Fibroblast of skin of right biceps (primary cell): ENCODE results near the gene RXRA.

Source experiments
- DNase-seq: peaks from one replicate; pipeline ENCODE4 v3.0.0-alpha.2; 2013

Gene RXRA

DNA sequence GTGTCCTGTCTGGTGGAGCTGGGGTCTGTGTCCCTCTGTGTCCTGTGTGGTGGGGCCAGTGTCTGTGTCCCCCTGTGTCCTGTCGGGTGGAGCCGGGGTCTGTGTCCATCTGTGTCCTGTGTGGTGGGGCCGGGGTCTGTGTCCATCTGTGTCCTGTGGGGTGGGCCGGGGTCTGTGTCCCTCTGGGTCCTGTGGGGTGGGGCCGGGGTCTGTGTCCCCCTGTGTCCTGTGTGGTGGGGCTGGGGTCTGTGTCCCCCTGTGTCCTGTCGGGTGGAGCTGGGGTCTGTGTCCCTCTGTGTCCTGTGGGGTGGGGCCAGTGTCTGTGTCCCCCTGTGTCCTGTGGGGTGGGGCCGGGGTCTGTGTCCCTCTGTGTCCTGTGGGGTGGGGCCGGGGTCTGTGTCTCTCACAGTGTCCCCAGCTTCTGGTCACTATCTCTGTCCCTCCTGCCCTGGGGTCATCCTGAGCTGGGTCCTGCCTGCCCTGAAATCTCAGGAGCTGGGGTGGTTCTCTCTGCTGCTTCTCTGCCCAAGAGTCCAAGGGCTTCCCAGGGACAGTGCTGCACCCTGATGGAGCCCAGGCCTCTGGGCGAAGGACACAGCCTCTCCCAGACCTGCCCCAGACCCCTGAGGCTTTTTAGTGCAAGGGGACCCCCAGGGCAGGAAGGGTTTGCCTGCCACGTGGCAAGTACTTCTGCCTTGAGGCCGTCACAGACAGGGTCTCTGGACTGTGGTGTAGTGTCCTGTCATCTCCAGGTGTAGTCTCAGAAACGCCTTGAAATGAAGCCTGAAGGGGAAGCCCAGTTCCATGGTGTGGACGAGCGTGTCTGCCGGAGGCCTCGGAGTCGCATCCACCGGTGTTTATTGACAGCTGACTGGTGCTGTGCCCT is 131.3 kb downstream of the RXRA start:
- no peak for DNase-seq

DNA sequence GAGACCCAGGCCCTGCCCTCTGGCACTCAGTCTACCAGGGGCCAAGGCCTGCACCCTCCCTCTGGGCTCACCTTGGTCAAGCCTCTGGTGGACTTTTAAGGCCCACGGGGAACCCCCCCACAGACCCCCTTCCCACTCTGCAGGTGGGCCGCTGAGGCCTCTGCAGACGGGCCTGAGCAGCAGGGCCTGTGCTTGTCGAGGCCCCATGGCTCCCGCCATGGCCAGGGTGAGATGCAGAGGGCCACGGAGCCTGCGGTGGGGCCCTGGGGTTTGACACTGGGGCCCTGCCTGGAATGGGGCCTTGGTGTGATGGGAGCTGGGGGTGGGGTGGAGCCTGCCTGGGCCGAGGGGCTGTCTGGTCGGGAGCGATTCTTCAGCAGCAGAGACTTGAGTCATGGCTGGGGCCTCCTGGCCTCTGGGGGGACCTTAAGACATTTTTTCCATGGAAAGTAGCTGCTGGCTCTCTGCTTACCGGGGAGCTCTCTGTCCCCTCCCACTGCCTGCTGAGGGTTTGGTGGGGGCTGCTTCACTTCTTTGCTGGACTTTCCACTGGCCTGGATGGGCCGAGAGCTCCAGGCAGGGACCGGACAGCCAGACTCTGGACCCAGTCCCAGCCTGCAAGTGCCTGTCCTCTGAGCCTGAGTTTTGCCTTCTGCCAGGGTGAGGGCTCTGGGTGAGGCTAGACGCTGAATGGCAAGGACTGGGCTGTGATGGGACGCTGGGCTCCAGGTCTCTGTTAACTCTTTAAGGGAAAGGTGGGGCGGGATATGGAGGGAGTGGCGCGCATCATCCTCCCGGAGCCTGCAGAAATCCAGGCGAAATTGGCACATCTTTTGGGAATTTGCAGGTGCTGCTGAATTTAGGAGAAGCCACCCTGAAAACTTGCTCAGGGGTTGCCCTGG is 132.2 kb downstream of the RXRA start:
- DNase-seq = peak; percentile 86

DNA sequence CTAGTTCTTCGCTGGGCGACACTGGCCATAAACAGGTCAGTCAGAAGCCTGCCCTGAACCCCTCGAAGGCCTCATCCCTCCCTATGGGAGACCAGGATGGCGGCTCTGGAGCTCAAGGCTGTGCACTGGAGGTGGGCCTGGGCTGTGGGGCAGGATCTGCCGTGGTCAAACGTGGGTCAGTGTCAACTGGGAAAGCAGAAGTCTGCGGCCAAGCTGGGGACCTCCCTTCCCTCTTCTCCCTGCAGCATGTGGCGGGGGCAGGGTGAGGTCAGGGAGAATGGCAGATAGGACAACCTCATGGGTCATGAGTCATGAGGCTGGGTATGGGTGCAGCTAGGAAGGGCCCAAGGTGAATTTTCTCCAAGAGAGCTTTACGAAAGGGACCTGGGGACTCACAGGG is 132.9 kb downstream of the RXRA start:
- no peak for DNase-seq

DNA sequence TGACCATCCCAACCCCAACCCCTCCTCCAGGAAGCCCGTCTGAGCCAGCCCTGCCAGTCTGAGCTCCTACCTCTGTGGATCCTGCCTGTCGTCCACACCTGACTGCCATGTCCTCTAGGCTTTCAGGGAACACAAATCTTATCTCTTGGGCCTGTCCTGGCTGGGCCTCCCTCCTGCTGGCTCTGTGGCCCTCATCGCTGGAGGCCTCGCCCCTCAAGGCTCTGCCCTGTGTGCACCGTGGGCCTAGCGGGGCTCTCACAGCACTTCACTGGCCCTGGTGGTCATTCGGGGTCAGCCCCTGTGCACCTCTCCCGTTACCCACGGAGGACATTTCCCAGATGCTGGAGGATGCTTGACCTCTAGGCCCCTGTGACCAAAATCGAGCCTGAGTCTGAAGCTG is 133.3 kb downstream of the RXRA start:
- no peak for DNase-seq

DNA sequence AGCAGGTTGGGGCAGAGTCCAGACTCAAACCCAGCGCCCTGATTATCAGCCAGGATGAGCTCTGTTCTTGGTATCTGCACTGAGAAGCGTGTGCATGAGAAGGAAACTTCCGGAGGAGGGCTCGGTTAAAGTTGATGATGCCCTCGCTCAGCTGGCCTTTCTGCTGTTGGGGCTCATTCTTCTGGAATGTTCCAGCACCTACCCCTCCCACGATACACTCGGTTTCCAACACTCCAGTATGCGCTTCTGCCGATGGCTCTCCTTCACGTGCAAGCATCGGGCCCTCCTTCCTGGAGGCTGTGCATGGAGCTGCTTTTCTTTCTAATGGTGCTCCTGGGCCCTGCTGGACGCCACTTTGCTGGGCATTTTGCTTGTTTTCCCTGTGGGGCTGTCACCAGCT is 134.0 kb downstream of the RXRA start:
- DNase-seq = no peak

DNA sequence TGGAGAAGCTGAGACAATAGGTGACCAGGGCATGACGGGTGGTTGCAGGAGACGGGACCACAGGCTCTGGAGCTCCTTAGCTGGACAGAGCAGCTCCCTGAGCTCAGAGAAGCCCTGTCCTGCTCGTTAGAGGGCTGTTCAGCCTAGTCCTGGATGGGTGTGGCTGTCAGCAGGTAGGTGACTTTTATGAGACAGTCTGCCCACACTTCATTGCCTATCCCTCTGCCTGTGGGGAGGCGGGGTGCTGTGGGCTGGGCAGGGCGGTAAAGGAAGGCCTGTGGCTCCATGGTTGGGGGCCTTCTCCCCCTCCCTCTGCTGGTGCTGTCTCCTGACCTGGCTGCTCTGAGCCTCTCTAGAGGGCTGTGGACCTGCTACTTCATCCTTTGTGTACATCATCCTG is 134.6 kb downstream of the RXRA start:
- DNase-seq = no peak

DNA sequence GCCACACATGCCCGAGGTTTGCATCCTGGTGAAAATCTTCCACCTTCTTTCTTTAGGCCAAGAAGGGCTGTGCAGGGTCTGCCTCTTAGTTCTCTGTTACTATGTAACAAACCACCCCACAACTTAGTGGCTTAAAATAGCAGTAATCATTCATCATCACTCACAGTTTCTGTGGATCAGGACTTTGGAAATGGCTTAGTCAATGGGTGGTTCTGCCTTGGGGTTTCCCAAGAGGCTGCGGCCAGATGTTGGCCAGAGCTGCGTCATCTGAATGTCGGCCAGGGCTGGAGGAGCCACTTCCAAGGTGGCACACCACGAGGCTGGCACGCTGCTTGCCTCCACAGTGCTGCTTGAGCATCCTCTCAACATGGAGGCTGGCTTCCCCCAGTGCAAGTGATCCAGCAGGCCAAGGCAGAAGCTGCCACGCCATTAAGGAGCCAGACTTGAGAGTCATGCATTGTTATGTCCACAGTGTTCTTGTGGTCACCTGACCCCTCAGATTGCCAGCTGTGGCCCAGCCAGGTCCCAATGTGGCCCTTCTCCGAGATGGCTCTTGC is 135.2 kb downstream of the RXRA start:
- DNase-seq = no peak

DNA sequence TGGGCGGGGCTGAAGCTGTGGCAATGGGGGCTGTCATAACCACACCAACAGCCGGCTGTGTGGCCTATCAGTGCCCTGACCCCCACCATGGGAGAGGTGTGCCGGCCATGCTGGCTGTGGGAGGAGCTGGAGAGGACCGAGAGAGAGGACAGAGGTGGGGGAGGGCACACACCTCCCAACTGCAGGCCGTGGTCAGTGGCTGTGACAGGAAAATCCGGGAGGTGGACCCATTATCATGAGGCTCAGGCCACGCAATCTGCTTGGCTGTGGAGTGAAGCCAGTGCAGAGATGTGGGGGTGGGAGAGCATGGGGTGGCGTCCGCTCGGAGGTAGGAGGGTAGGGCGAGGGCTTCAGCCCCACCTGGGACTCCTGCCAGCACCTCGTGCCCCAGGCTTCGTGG is 136.1 kb downstream of the RXRA start:
- DNase-seq = no peak

DNA sequence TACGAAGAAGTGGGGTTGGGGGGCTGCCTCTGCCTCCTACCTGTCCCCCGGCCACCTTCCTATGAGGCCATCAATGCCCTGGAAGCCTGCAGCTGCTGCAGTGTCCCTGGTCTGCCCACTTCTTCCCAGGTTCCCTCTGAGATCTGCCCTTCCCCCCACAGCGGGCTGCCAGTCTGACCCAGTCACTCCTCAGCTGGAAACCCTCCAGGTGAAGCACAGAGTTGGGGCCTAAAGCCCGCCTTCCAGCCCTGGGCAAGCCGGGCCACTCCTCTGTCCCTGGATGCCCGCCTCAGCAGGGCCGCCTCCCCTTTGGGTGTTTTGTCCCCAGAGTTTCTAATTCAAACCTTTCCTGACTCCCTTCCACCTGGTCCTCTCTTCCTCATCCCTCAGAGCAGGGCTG is 137.0 kb downstream of the RXRA start:
- no peak for DNase-seq

DNA sequence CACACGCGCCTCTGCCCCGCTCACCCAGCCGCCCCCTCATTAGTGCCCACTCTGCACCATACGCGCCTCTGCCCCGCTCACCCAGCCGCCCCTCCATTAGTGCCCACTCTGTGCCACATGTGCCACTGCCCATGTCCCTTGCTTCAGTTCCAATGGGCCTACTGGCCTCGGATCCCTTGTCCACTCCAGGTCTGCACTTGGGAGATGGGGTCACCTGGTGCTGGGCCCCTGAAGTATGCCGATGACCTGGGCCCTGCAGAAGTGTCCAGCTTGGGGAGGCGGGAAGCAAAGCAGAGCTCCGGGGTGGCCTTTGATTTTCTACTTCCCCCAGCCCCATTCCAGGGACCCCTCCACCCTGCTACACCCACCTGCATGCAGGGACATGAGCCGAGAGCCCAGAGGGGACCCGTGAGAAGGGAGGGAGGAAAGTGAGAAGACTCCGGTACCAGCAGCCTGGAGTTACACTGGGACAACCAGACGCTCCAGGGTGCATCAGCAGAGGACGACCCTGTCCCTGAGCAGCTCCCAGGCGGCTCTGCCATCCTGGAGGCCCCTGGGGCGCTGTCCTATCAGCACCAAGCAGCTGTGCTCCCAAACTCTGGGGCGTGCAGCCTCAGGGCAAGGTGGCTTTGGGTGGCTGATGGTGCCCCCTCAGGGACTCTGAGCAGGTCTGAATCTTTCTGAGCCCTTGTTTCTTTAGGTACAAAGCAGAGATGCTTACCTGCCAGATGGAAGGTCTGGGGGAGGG is 140.8 kb downstream of the RXRA start:
- DNase-seq = no peak

DNA sequence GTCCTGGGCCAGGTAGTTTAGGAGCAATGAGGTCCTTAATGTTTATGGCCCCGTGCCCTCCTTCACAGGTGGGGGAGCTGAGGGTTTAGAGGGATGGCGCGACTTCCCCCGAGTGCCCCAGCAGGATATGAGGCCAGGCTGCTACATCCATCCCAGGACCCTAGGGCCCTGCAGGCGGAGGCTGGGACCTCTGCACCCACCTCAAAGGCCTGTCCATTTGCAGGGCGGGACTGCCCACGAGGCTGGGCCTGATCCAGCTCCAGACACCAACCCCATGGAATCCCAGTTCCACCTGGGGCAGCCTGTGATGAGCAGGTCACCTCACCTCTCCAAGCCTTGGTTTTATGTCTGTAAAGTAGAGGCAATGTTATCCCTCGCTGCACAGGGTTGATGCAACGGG is 142.1 kb downstream of the RXRA start:
- DNase-seq = no peak

DNA sequence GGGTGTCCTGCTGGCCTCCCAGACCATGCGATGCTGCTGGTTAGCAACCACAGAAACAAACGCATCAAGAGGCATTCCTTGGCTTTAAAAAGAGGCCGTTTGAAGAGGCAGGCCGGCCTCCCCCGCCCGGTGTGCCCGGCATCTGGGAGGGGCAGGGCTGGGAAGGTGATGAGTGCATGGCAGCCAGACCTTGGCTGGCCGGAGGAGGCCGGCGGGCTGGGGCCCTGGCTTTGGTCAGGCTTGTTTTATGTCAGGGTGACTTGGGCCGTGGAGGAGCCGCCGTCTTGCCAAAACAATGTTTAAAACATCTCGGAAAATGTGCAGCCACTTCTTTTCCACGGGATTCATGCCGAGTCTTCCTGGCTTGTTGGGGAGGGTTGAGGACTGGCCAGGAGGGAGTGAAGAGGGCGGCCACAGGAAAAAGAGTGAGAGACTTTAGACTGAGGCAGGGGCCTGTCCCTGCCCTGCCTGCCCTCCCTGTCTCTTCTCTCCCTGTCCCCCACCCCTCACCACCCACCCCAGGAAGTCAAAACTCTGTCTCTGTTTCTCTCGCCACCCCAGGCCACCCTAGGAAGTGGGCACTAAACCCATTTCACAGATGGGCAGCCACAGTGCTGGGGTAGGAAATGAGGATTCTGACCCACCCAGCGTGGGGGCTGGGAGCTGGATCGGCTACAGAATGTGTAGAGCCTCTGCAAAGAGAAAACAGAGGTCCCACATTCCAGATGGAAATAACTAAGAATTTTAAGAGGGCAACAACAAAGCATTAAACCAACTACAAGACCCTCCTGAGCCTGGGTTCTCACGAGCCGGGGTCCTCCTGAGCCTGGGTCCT is 143.0 kb downstream of the RXRA start:
- DNase-seq = no peak

DNA sequence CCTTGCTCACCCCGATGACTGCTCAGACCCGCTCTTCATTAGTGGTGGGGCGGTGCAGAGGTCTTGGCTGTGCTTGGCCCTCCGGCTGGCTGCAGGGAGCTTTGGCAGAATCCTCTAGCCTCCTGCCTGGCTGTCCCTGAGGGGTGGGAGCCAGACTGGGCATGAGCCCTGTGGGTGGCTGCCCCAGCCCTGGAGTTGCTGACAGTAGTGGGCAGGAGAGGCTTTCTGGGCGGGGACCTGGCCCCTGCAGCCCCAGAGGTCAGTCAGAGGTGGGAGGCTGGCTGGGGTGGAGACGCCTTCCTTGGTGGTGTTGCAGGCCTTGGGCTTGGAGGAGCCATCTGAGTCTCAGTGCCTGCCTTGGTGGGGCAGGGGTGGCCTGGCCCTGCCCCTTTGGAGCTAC is 146.0 kb downstream of the RXRA start:
- no peak for DNase-seq

DNA sequence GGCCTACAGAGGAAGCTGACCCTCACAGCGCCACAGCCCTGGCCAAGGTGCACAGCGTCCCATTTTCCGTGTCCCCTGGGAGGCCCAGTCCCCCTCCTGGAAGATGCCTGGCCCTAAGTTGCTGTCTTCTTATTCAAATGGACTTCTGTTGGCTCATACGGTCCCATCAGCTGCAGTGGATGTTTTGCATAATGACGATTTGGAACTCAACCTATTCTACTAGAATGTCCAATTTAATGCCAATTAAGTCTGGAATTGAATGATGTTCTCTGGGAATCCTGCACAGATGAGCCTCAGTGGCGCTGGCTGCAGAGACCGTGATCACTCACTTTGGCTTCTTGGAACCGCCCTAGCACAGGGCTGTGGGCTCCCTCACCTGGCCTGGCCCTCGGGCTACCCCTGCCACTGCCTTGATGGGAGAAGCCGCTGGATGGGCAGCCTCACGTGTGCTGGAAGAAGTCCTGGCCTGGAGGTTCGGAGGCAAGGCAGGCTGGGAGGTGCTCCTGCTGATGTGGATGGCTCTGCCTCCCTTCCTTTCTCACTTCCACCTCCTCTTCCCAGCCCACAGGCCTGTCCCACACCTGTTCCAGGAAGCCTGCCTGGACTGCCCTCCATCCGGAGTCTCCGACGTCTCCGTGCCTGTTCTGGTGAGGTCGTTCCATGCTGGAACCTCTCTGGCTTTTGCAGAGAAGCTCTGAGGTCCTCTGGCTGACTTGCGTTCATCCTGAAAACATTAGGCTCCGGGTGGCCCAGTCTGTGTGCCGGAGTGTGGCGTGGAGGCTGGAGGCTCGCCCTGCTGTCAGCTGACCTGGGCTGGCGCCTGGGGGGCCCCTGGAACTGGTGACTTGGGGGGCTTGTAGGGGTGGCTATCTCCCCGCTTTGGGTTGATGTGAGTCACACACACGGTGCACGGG is 147.1 kb downstream of the RXRA start:
- DNase-seq = no peak

DNA sequence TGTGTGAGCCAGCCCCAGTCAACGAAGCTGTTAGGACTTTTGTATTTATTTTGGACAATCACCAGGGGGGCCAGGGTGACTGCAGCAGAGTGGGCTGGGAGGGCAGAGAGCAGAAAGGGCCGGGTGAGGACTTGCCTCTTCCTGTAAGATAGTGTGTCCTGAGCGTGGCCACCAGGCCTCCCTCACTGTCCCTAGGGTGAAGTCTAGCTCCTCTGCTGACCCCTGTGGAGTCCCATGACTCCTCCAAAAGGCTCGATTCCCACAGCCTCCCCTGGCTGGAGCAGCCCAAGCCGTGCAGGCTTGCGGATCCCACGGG is 147.8 kb downstream of the RXRA start:
- peak; percentile 62 for DNase-seq

DNA sequence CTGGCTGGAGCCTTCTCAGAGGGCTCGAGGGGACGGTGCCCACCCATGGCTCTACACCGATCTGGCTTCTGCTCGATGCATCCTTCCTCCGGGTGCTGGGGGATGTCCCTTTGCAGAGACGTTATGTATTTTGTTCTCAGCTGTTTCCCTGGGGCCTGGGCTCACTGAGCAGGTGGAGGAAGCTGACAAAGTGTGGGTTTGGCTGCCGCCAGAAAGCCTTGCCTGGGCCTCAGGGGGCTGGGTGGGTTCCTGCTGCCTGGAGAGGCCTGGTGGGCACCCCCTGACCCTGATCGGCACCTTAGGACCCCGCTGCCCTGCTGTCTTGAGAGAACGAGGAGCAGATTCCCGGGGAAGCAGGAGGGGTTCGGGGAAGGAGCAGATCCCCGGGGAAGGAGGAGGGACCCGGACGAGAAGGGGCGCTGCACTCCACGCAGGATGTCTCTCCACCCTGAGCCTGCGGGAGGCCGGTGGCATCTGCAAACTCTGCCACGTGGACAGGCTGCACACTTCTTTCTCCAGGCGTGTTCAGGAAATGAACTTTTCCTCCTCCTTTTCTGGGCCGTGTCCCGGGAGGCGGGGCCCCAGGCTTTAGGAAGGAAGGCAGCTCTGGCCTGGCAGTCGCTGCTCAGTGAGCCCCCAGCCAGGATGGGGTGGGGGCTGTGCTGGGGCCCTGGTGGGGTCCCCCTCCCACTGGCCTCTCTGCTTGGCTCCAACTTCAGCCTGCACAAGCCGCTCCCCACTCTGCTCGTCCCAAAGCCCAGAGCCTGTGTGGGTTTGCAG is 148.9 kb downstream of the RXRA start:
- DNase-seq = peak; percentile 92

DNA sequence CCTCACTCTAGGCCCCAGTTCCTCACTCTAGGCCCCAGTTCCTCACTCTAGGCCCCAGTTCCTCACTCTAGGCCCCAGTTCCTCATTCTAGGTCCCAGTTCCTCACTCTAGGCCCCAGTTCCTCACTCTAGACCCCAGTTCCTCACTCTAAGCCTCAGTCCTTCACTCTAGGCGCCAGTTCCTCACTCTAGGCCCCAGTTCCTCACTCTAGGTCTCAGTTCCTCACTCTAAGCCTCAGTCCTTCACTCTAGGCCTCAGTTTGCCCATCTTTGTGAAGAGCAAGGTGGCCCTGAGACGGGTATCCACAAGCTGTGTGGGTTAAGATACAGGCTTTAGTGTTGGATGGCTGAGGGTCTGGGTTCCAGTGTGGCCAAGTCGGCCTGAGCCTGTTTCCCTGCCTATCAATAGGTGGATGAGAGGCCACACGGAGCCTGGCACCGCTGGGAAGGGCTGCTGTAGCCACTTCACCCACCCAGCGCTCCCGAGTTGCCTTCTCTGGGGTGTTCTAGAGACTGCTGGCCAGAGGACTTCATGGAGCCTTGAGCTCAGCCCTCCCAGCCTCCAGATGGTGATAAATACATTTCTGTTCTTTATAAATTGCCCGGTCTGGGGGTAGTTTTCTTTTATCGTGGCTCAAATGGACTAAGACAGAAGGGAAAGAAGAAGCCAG is 150.2 kb downstream of the RXRA start:
- no peak for DNase-seq

DNA sequence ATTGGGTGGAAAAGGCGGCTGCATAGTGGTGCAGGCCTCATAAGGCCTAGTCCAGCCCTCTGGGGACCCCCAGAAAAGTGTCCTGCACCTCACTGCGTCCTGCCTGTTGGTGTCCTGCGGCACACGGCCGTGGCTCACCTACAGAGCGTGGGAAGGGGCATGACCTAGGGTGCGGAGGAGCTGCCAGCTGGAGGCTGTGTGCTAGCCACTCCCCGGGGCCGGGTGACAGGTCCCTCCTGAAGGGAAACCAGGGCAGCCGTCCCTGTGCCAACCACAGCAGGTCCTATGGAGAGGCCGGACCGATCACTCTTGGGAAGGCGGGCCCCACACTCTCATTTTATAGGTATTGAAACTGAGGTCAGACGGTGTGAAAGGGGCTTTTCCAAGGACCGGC is 150.7 kb downstream of the RXRA start:
- no peak for DNase-seq

DNA sequence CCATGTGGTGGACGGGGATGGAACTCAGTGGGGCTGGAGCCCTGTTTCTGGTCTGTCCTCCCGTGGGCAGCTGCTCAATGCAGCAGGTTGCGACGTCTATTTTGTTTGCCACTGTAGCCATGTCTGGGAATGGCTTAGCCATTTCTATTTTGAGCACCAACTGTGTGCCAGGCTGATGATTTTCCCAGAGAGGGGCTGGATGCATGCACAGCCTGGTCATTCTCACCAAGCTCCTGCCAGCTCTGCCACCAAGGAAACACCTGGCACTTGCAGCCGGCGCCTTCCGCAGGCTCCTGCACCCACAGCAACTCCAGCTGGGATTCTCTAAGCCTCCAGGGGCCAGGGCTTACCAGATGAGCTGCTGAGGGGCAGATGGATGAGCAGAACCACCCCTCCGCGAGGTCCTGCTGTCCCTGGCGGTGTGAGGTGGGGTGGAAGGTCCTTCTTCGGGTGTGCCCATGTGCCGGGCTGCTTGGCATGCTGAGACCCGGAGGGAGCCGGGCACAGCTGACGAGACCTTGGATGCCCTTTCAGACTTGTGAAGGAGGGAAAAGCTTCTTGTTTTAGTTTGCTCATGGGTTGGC is 151.2 kb downstream of the RXRA start:
- no peak for DNase-seq
